ENCODE measurements around the gene TIMMDC1. TPM values are rescaled to one million over a fixed set of nuclear protein-coding genes. Genes with fewer than 3 reads are reported as not detected.

TIMMDC1 gene
- polyA plus RNA-seq, 1 of the 3 experiments (the other 2 are of a cell fraction), result 128 TPM

DNA sequence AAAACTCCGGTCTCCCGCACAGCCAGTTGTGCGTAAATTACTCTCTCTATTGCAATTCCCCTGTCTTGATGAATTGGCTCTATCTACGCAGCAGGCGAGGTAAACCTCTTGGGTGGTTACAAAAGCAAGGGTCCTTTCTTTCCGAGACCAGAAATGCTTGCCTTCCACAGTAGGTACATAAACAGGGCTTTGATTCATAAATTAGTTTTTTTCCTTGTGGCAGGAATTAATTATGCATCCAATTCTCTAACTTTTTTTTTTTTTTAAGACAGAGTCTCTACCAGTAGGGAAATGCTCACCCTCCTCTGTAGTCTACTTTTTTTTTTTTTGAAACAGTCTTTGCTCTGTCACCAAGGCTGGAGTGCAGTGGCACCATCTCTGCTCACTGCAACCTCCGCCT, 44.8 kb downstream of the TIMMDC1 start:
- TF ChIP-seq ELF1 (IDR thresholded peaks at IDR 0.05) (no peak), RFX5 (IDR thresholded peaks at IDR 0.05; ENCODE audit: low read length) (no peak), YY1 (IDR thresholded peaks at IDR 0.05; ENCODE audit: low read depth) (no peak), NFIC (IDR thresholded peaks at IDR 0.05; ENCODE audit: borderline replicate concordance) (no peak), NRF1 (IDR thresholded peaks at IDR 0.05; ENCODE audit: low read depth, low read length) (no peak), FOSL2 (IDR thresholded peaks at IDR 0.05; ENCODE audit: borderline replicate concordance, low read depth) (no peak), RAD21 (IDR thresholded peaks at IDR 0.05; ENCODE audit: low read length) (no peak), TAF1 (IDR thresholded peaks at IDR 0.05; ENCODE audit: borderline replicate concordance, low read depth, low read length) (no peak), MXI1 (IDR thresholded peaks at IDR 0.05; ENCODE audit: low read depth, low read length) (no peak), CHD2 (IDR thresholded peaks at IDR 0.05; ENCODE audit: low read length, partially characterized antibody) (no peak)
- TF ChIP-seq, protein P1, sequence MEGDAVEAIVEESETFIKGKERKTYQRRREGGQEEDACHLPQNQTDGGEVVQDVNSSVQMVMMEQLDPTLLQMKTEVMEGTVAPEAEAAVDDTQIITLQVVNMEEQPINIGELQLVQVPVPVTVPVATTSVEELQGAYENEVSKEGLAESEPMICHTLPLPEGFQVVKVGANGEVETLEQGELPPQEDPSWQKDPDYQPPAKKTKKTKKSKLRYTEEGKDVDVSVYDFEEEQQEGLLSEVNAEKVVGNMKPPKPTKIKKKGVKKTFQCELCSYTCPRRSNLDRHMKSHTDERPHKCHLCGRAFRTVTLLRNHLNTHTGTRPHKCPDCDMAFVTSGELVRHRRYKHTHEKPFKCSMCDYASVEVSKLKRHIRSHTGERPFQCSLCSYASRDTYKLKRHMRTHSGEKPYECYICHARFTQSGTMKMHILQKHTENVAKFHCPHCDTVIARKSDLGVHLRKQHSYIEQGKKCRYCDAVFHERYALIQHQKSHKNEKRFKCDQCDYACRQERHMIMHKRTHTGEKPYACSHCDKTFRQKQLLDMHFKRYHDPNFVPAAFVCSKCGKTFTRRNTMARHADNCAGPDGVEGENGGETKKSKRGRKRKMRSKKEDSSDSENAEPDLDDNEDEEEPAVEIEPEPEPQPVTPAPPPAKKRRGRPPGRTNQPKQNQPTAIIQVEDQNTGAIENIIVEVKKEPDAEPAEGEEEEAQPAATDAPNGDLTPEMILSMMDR (IDR thresholded peaks at IDR 0.05), result no peak; the same call in 1 of the 2 replicates
- TF ChIP-seq, protein P2, sequence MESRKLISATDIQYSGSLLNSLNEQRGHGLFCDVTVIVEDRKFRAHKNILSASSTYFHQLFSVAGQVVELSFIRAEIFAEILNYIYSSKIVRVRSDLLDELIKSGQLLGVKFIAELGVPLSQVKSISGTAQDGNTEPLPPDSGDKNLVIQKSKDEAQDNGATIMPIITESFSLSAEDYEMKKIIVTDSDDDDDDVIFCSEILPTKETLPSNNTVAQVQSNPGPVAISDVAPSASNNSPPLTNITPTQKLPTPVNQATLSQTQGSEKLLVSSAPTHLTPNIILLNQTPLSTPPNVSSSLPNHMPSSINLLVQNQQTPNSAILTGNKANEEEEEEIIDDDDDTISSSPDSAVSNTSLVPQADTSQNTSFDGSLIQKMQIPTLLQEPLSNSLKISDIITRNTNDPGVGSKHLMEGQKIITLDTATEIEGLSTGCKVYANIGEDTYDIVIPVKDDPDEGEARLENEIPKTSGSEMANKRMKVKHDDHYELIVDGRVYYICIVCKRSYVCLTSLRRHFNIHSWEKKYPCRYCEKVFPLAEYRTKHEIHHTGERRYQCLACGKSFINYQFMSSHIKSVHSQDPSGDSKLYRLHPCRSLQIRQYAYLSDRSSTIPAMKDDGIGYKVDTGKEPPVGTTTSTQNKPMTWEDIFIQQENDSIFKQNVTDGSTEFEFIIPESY (IDR thresholded peaks at IDR 0.05; ENCODE audit: borderline replicate concordance, low read depth), result no peak
- no peaks in the 10 kb centered on the region for H4K20me1 ChIP-seq (ENCODE audit: insufficient read depth)
- 88% methylated on average over 7 of the region's 7 CpGs for WGBS (ENCODE audit: low lambda C conversion rate)

DNA sequence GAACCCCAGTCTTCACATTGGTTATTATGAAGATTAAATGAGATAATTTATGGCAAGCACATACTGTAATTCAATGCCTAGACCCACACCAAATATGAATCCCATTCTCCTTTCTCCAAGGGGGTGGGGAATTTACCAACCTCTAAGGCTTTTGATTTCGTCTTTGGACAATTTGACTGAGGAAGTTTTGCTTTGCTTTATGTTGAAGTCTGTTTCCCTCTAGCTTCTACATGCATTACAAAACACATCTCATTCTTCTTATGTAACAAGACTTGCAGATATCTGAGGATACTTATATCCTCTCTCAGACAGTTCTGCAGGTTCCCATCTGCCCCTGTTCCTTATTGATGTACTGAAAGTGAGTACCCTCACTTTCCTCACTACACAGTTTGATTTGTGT, 48.9 kb downstream of the TIMMDC1 start:
- POLR2A ChIA-PET, result interaction anchor here (0.6 kb wide), 1 partner anchor 14 kb away, joined by 3 read pairs; no protein-coding TSS in a partner anchor

More for the DNA sequence above, 44.8 kb downstream of the TIMMDC1 start:
- H2AFZ ChIP-seq (ENCODE audit: low read depth), result no peak overlapping the region
- CTCF ChIA-PET, result interaction anchor here (1.0 kb wide), 1 partner anchor 10 kb away, joined by 4 read pairs; no protein-coding TSS in a partner anchor
- H3K4me3 ChIP-seq (ENCODE audit: low read depth in 2 of 2, low read length in 1 of 2), result no peak overlapping the region
- no peaks in the 10 kb centered on the region for H3F3A ChIP-seq (replicated peaks; ENCODE audit: insufficient read depth)
- H3K36me3 ChIP-seq (replicated peaks in 1 of 2; ENCODE audit: control insufficient read depth in 1 of 2, insufficient read depth in 2 of 2, low read length in 1 of 2), result no peaks in the 10 kb centered on the region
- H3K9ac ChIP-seq, result no peak overlapping the region
- H3K79me2 ChIP-seq (ENCODE audit: insufficient read depth), result no peaks in the 10 kb centered on the region
- no peak overlapping the region for H3K4me2 ChIP-seq
- DNase-seq, result no peak
- no peaks in the 10 kb centered on the region for H3K27me3 ChIP-seq (ENCODE audit: insufficient read depth)
- H3K4me1 ChIP-seq (ENCODE audit: control insufficient read depth in 1 of 2, insufficient read depth in 2 of 2, low read depth in 1 of 2, low read length in 1 of 2), result no peaks in the 10 kb centered on the region
- H3K9me2 ChIP-seq, result no peaks in the 10 kb centered on the region
- no peaks in the 10 kb centered on the region for H3K9me3 ChIP-seq
- no peak overlapping the region for H3K27ac ChIP-seq (ENCODE audit: low read depth in 2 of 2, low read length in 1 of 2)
- POLR2A ChIA-PET, result no interaction called here

More for the DNA sequence above, 48.9 kb downstream of the TIMMDC1 start:
- Histone ChIP-seq H3K36me3 (replicated peaks in 1 of 2; ENCODE audit: control insufficient read depth in 1 of 2, insufficient read depth in 2 of 2, low read length in 1 of 2) (no peaks in the 10 kb centered on the region), H3K9ac (no peak overlapping the region), H3K27me3 (ENCODE audit: insufficient read depth) (no peaks in the 10 kb centered on the region), H3K4me1 (ENCODE audit: control insufficient read depth in 1 of 2, insufficient read depth in 2 of 2, low read depth in 1 of 2, low read length in 1 of 2) (no peaks in the 10 kb centered on the region; a peak in 1 of 4 replicates), H3K79me2 (ENCODE audit: insufficient read depth) (no peaks in the 10 kb centered on the region), H3K9me2 (no peaks in the 10 kb centered on the region), H3K4me2 (no peak overlapping the region), H4K20me1 (ENCODE audit: insufficient read depth) (no peaks in the 10 kb centered on the region), H3K27ac (ENCODE audit: low read depth in 2 of 2, low read length in 1 of 2) (no peak overlapping the region), H3K9me3 (no peaks in the 10 kb centered on the region), H3F3A (replicated peaks; ENCODE audit: insufficient read depth) (no peaks in the 10 kb centered on the region), H3K4me3 (ENCODE audit: low read depth in 2 of 2, low read length in 1 of 2) (no peak overlapping the region), H2AFZ (ENCODE audit: low read depth) (no peak overlapping the region)
- 61% methylated on average over 1 of the region's 1 CpG for WGBS (ENCODE audit: low lambda C conversion rate)
- TF ChIP-seq, protein P3, sequence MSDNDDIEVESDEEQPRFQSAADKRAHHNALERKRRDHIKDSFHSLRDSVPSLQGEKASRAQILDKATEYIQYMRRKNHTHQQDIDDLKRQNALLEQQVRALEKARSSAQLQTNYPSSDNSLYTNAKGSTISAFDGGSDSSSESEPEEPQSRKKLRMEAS (IDR thresholded peaks at IDR 0.05; ENCODE audit: low read depth), result no peak
- no peak for TF ChIP-seq RCOR1 (IDR thresholded peaks at IDR 0.05; ENCODE audit: low read length)
- TF ChIP-seq NFIC (IDR thresholded peaks at IDR 0.05; ENCODE audit: borderline replicate concordance), result no peak
- TF ChIP-seq JUND (IDR thresholded peaks at IDR 0.05), result no peak
- TF ChIP-seq RAD21 (IDR thresholded peaks at IDR 0.05; ENCODE audit: low read length), result no peak
- no peak for DNase-seq
- CTCF ChIA-PET, result no interaction called here
